GM19240 (cell line): ENCODE data around the gene ZNF83.
A peak's percentile ranks its signal among the peaks of the same experiment; 100 is the strongest.
"Not testable (repeated sequence)": the region's sequence is repeated elsewhere in the genome, so short reads cannot be mapped to it uniquely, and the experiment has no call there.

Experiments
- DNase-seq: peaks from one replicate; pipeline ENCODE4 v3.0.0; 2011; ENCODE audit warnings: low spot score; ENCODE audit not compliant: insufficient read length

The ZNF83 gene

DNA sequence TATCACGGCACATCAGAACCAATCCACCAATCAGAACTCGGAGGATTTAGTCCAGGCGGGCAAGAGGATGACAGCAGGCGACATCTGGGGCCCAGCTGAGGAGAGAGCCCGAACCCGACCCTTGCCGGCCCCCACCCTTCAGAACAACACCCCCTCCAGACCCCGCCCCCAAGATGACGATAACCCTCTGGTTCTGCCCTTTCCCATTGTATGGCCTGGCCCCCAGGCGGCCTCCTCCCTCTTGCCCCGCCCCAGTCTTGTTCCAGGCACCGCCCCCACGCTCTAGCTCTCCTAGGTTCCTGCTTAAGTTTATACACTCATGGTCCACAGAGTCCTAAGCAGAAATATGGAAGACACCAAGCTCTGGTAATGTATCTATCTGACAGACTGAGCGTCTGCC, 2.8 kb upstream of the ZNF83 start:
- no peak for DNase-seq

DNA sequence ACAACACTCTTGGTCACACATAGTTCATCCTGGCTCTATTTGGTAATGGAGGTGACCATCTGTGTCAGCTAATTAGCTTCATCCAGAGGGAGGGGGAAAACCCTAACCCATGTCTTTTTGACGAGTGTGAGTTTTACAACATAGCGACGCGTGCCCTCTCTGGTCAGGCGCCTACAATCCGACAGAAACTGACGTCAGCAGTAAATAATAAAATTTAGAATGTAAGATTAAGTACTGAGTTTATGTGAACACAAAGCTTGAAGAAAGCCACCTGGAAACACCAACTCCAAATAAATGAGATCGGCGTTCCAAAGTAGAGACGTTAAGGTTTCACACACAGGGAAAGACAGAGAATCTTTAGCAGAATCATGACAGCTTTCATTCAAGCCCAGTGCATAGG, 1.8 kb upstream of the ZNF83 start:
- no peak for DNase-seq

DNA sequence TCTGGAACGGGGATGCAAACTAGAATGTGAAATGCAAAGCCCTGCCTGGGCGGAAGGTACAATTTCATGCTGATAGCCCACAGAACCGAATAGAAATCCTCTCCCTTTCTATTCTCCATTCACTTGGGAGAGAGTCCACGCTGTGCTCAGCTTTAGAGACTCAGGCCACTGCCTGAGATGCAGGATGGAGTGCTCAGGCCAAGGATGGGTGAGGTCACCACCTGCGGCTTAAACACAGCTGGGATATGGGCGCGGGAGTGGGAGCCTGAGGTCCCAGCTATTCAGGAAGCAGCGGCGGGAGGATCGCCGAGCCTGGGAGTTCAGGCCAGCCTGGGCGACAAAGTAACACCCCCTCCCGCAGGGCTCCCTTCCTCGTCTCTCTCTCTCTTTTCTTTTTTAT, 446 bp upstream of the ZNF83 start:
- DNase-seq, result no peak

DNA sequence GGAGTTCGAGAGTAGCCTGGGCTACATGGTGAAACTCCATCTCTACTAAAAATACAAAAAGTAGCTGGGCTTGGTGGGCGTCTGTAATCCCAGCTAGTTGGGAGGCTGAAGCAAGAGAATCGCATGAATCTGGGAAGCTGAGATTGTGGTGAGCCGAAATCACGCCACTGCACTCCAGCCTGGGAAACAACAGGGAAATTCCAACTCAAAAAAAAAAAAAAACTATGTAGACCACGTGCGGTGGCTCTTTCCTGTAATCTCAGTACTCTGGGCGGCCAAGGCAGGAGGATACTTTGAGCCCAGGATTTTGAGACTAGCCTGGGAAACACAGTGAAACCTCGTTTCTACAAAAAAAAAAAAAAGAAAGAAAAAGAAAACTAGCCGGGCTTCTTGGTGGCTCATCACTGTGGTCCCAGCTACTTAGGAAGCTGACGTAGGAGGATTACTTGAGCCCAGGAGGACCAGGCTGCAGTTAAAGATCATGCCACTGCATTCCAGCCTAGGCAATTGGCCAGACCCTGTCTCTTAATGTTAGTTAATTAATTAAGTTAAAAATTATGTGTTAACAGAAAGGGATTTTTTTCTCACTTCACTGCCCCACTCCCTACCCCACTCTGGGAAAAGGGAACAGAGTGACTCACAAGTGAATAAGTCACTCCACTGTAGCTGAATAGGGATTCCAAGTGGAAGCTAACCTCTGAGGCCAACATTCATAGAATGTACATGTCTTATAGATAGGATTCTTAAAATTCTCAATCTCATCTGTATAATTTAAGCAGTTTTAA, 2.2 kb downstream of the ZNF83 start:
- DNase-seq, result no peak

DNA sequence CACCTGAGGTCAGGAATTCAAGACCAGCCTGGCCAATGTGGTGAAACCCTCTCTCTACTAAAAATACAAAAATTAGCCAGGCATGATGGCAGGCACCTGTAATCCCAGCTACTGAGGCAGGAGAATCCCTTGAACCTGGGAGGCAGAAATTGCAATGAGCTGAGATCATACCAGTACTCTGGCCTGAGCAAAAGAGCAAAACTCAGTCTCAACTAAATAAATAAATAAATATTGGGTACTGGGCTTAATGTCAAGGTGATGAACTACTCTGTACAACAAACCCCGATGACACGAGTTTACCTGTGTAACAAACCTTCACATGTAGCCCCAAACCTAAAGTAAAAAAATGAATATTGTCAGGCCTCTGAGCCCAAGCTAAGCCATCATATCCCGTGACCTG, 10.7 kb downstream of the ZNF83 start:
- DNase-seq, result not testable (repeated sequence)

DNA sequence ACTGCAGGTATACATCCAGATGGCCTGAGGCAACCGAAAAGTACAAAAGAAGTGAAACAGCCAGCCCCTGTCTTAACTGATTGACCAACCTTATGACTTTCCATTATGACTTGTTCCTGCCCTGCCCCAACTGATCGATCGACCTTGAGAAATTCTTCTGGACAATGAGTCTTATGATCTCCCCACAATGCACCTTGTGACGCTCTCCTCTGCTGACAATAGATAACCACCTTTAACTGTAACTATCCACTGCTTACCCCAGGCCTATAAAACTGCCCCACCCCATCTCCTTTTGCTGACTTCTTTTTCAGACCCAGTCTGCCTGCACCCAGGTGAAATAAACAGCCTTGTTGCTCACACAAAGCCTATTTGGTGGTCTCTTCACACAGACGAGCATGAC, 11.2 kb downstream of the ZNF83 start:
- DNase-seq, result no peak

DNA sequence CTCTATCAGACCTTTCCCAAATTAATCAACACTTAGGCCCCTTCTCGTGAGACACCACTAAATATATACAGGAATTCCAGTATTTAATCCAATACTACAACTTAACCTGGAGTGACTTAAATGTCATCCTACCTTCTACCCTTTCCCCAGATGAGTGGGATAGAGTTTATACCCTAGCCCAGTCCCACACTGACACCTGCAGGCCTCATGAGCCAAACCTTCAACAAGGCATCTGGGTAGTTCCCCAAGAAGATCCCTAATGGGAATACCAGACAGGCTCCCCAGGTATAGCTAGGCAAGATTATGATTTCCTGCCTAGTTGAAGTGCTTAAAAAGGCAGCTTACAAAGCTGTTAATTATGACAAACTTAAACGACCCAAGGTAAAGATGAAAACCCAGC, 15.9 kb downstream of the ZNF83 start:
- DNase-seq, result no peak

DNA sequence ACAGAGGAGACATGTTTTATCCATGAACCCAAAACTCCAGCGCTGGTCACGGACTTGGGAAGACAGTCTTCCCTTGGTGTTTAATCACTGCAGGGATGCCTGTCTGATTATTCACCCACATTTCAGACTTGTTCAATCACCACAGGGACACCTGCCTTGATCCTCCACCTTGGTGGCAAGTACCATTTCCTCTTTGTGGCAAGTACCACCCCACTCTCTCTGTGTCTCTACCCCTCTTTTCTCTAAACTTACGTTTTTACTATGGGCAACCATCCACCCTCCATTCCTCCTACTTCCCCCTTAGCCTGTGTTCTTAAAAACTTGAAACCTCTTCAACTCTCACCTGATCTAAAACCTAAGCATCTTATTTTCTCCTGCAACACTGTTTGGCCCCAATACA, 16.8 kb downstream of the ZNF83 start:
- no peak for DNase-seq

DNA sequence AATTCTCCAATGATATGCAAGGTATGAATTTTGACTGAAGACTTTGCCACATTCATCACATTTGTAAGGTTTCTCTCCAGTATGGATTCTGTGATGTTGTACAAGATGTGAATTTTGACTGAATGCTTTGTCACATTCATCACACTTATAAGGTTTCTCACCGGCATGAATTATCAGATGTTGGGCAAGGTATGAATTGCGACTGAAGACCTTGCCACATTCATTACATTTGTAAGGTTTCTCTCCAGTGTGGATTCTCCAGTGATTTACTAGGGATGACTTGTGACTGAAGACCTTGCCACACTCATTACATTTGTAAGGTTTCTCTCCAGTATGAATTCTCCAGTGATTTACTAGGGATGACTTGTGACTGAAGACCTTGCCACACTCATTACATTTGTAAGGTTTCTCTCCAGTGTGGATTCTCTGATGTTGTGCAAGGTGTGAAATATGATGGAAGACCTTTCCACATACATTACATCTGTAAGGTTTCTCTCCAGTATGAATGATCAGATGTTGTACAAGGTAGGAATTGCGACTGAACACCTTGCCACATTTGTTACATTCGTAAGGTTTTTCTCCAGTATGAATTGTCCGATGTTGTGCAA, 24.8 kb downstream of the ZNF83 start:
- DNase-seq, result no peak

DNA sequence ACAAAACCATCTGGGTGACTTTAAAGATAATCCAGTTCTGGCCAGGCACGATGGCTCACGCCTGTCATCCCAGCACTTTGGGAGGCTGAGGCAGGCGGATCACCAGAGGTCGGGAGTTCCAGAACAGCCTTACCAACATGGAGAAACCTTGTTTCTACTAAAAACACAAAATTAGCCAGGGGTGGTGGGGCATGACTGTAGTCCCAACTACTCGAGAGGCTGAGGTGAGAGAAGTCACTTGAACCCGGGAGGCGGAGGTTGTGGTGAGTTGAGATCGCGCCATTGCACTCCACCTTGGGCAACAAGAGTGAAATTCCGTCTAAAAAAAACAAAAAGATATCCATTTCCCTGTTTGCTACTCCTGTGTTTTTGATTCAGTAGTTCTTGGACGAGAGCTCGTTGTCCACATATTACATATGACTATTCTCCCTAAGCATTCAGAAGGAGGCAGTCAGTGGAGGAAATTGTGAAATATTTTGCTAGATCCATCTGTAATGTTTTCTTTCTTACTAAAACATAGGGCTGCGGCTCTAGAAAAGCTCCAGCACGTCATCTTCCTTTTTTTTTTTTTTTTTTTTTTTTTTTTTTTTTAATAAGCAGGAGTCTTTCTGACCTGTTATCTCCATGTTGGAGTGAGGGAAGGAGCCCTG, 34.5 kb downstream of the ZNF83 start:
- no peak for DNase-seq

DNA sequence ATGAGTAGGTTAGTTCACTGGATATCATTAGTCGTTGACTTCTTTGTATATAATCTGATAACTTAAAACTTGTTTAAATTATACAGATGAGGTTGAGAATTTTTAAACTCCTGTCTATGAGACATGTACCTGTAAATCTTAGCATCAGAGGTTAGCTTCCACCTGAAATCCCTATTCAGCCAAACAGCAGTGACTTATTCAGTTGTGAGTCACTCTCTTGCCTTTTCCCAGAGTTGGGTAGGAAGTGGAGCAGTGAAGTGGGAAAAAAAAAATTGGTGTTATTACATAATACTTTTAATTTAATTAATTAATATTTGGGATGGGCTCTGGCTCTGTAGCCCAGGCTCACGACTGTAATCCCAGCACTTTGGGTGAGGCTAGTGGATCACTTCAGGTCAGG, 35.2 kb downstream of the ZNF83 start:
- no peak for DNase-seq

DNA sequence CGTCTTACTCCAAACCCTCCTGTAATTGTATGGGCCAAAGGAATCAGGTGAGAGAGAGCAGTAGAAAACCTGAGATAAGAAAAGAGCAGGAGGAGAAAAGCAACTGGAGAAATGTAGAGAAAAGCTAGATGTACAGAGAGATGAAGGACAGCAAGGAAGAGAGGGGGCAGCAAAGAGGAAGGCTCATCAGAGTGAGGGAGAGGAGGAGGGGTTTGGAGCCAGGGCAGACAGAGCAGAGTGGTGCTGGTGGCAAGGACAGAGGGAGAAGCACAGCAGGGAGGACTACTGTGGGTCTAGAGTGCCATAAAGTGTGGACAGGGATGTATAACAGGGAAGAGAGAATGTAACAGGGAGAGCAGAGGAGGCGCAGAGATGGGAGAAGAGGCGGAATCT, 36.2 kb downstream of the ZNF83 start:
- DNase-seq, result not testable (repeated sequence)

DNA sequence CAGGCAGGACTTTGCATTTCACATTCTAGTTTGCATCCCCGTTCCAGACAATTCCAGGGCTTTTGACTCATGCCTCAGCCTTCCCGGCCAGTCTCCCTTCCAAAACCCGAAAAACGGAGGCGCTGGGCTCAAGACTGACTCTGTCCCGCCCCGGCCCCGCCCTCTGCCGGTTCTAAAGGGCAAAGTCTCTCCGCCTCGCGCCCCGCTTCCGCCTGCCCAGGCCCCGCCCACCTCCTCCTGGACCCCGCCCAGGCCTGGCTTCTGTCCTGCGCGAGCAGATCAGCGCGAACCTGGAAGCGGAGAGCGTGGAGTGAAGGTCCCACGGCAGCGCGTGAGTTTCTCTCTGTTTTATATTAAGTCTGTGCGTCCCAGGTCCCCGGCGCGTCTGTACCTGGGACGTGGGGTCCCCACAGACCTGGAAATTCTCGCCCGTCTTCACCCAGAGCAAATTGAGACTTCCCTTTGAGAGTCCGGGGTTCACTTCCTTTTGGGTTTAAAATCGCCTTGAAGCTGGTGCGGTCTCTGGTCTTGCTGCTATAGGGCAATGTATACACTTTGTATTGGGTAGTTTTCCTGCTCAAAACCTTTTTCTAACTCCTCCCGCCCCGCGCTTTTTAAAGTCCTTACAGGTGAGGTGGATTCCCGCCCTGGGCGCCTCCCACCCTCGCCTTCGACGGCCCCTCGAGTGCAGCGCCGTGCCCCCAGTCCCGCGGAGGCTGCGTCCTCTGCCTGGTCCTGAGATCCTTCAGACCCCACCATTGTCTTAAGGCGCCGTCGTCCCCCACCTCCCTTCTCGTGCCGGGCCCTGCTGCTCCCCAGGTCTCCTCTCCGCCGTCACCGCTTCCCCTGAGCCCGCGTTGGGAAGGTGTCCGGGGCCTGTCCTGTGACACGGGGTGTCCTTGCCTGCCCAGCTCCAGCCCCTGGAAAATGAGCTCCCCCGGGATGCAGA, 36.9 kb downstream of the ZNF83 start:
- DNase-seq, result peak; percentile 78

DNA sequence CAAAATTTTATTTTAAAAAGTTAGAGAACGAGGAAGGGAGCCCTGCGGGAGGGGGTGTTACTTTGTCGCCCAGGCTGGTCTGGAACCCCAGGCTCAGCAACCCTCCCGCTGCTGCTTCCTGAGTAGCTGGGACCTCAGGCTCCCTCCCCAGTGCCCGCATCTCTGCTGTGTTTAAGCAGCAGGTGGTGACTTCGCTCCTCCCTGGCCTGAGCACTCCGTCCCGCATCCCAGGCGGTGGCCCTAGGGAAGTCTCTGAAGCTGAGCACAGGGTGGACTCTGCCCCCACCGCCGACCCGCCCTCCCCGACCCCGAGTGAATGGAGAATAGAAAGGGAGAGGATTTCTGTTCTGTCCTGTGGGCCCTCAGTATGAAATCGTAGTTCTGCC, 37.5 kb downstream of the ZNF83 start:
- no peak for DNase-seq

DNA sequence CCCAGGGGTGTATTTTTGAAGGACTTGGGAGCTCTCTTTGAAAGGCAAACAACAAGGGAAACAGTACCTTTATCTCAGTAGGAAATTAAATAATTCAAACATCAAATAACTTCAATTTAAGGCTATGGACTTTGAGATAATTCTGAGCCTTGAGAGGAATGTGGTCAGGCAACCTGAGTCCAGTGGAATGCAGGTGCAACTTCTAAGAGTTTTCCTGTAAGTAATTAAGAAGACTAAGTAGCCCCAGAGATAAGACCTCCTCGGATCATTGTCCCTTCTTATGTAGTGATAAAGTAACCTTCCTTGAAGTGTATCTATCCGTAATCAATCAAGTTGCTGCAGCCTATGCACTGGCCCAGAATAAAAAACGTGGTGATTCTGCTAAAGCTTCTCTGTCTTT, 38.9 kb downstream of the ZNF83 start:
- DNase-seq, result no peak

DNA sequence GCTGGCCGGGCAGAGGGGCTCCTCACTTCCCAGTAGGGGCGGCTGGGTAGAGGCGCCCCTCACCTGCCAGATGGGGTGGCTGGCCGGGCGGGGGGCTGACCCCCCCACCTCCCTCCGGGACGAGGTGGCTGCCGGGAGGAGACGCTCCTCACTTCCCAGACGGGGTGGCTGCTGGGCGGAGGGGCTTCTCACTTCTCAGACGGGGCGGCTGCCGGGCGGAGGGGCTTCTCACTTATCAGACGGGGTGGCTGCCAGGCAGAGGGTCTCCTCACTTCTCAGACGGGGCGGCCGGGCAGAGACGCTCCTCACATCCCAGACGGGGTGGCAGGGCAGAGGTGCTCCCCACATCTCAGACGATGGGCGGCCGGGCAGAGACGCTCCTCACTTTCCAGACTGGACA, 44.7 kb downstream of the ZNF83 start:
- DNase-seq, result not testable (repeated sequence)

DNA sequence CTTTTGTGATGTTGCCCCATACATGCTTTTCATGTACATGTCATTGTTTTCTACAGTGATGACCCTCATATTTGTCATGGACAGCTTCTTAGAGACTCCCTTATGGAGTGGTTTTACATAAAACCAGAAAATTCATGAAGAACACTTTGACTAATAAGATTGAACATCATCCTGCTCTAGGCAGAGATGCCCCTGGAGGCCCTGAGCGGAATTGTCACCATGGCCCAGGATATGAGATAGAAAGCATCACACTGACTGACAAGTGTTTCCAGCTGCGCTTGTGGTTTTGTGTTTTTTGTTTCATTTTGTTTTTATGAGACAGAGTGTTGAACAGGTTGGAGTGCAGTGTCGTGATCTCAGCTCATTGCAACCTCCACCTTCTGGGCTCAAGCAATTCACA, 45.9 kb downstream of the ZNF83 start:
- no peak for DNase-seq

DNA sequence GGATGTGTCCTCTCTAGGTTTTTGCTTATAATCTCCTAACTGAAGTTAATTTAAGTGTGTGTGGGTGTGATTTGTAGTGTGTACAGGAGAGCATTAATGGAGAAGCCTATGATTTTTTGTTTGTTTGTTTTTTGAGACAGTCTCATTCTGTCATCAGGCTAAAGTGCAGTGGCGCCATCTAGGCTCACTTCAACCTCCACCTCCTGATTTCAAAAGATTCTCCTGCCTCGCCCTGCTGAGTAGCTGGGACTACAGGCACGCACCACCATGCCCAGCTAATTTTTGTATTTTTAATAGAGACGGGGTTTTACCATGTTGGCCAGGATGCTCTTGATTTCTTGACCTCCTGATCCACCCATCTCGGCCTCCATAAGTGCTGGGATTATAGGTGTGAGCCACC, 47.4 kb downstream of the ZNF83 start:
- DNase-seq, result no peak

DNA sequence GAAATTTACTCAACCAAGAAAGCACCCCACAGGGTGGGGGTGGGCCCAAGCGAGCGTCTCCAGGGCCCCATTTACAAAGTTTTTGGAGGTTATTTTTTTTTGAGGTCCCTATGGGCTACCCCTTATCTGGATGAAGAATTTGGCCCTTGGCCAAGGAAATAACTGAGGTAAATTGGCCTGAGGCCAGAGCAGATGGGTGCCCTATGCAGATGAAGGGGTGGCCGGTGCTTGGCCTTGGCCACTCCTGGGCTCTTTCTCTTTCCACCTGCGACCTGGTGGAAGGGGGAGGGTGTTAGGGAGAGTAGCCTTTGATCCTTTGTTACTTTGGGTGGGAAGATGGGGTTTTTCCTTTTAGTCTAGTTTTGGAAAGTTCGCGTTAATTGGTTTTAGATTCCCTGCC, 52.6 kb downstream of the ZNF83 start:
- DNase-seq, result no peak

DNA sequence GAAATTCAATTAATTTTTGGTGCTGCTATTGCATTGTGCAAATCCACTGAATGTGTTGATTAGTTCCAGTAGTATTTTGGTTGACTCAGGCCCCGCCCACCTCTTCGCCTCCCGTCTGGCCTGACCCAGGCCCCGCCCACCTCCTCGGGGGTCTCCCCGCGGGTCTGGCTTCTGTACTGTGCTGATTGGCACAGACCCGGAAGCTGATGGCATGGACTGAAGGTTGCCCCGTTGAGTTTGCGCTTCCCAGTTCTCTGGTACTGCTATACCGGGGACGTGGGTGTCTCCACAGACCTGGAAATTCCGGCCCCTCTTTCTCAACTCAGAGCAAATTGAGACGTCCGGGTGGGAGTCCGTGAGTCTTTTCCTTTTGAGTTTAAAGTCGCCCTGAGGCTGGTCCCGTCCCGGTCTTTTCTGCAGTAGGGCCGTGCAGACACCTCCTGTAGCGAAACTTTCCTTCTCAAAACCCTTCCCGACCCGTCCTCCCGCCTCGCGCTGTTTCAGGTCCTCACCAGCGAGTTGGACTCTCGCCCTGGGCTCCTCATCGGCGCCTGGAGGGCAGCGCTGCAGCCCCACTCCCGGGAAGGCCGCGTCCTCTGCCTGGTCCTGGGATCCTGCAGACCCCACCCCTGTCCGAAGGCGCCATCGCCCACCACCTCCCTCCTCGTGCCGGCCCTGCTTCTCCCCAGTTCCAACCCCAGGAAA, 53.3 kb downstream of the ZNF83 start:
- DNase-seq, result no peak
